SK-N-SH (cell line): Measurements from ENCODE around the gene CD74. TPM values are rescaled to one million over a fixed set of nuclear protein-coding genes. Genes with fewer than 3 reads are reported as not detected.
A peak's percentile ranks its signal among the peaks of the same experiment; 100 is the strongest.

ENCODE experiments used
- CTCF ChIA-PET: fragments of 300-600, 350-600 bp; formaldehyde crosslinking; extraction: SDS; loops from one replicate; lab custom pipeline; 2021; lab: Yijun Ruan, JAX
- POLR2A ChIA-PET: fragments of 350-600 bp; sonication (Branson Sonifier 250); formaldehyde crosslinking; extraction: SDS; loops from one replicate; lab custom pipeline; 2020; ENCODE audit warnings: antibody characterized with exemption, inconsistent platforms; lab: Yijun Ruan, JAX
- DNase-seq: peaks from one replicate; pipeline ENCODE4 v3.0.0; 2012
- H2AFZ ChIP-seq: fragments of 200-600 bp; sonication (generic); 2 replicates; pipeline ENCODE4 v1.8.1; 2016; ENCODE audit warnings: antibody characterized with exemption, mild to moderate bottlenecking, low read depth
- H3F3A ChIP-seq: fragments of 200-600 bp; sonication (generic); replicated peaks from 2 replicates; pipeline ENCODE3; 2016; ENCODE audit warnings: antibody characterized with exemption, mild to moderate bottlenecking; ENCODE audit not compliant: insufficient read depth
- H3K27ac ChIP-seq, 2 experiments: fragments of 200-500 bp in 1 of 2; fragments of 200-600 bp in 1 of 2; sonication (Bioruptor generic) in 1 of 2; sonication (generic), shearing (Covaris generic) in 1 of 2; 2 replicates each; pipeline versions ENCODE4 v1.5.1 to v1.6.1; 2014 to 2016; ENCODE audit warnings: low read depth in 2 of 2, inconsistent platforms in 1 of 2, low read length in 1 of 2, mild to moderate bottlenecking in 1 of 2, mixed read lengths in 1 of 2
- H3K27me3 ChIP-seq: fragments of 200-600 bp; sonication (generic), shearing (Covaris generic); 2 replicates; pipeline ENCODE4 v1.6.1; 2016; ENCODE audit warnings: mixed run types; ENCODE audit not compliant: insufficient read depth
- H3K36me3 ChIP-seq, 2 experiments: fragments of 200-500 bp in 1 of 2; fragments of 200-600 bp in 1 of 2; sonication (Bioruptor generic) in 1 of 2; sonication (generic) in 1 of 2; replicated peaks in 1 of 2; 2 replicates each; pipeline versions ENCODE3 to v1.5.1; 2014 to 2016; ENCODE audit warnings: low read length in 1 of 2, mild to moderate bottlenecking in 1 of 2; ENCODE audit not compliant: insufficient read depth in 2 of 2, control insufficient read depth in 1 of 2
- H3K4me1 ChIP-seq, 2 experiments: fragments of 200-500 bp in 1 of 2; fragments of 200-600 bp in 1 of 2; sonication (Bioruptor generic) in 1 of 2; sonication (generic), shearing (Covaris generic) in 1 of 2; 2 replicates each; pipeline versions ENCODE4 v1.5.1 to v1.6.1; 2014 to 2016; ENCODE audit warnings: low read depth in 1 of 2, low read length in 1 of 2, mixed run types in 1 of 2; ENCODE audit not compliant: insufficient read depth in 2 of 2, control insufficient read depth in 1 of 2
- H3K4me2 ChIP-seq: fragments of 200-600 bp; sonication (generic), shearing (Covaris generic); 2 replicates; pipeline ENCODE4 v1.6.1; 2017; ENCODE audit warnings: mixed run types
- H3K4me3 ChIP-seq, 2 experiments: fragments of 200-500 bp in 1 of 2; fragments of 200-600 bp in 1 of 2; sonication (Bioruptor generic) in 1 of 2; sonication (generic), shearing (Covaris generic) in 1 of 2; 2 replicates each; pipeline versions ENCODE4 v1.5.1 to v1.8.1; 2014 to 2016; ENCODE audit warnings: low read depth in 2 of 2, inconsistent platforms in 1 of 2, low read length in 1 of 2, mild to moderate bottlenecking in 1 of 2, mixed read lengths in 1 of 2, moderate library complexity in 1 of 2
- H3K79me2 ChIP-seq: fragments of 200-600 bp; sonication (generic); 2 replicates; pipeline ENCODE4 v1.8.1; 2017; ENCODE audit warnings: mild to moderate bottlenecking; ENCODE audit not compliant: insufficient read depth
- H3K9ac ChIP-seq: fragments of 200-600 bp; sonication (generic); 2 replicates; pipeline ENCODE4 v1.6.1; 2017; ENCODE audit warnings: mixed run types
- H3K9me2 ChIP-seq: fragments of 200-600 bp; sonication (generic); 2 replicates; pipeline ENCODE4 v1.6.1; 2017; ENCODE audit warnings: mixed run types
- H3K9me3 ChIP-seq: fragments of 200-600 bp; sonication (generic); 2 replicates; pipeline ENCODE4 v1.6.1; 2017; ENCODE audit warnings: mixed run types, mild to moderate bottlenecking, moderate library complexity
- H4K20me1 ChIP-seq: fragments of 200-600 bp; sonication (generic); 2 replicates; pipeline ENCODE4 v1.6.1; 2017; ENCODE audit warnings: mild to moderate bottlenecking, mixed run types; ENCODE audit not compliant: insufficient read depth
- CHD2 ChIP-seq: fragments of 150-350 bp; IDR thresholded peaks from 2 replicates; pipeline ENCODE4 v1.6.1; 2018; ENCODE audit warnings: low read length; ENCODE audit not compliant: partially characterized antibody
- ELF1 ChIP-seq: IDR thresholded peaks from 2 replicates; pipeline ENCODE4 v1.4.0; 2012
- EP300 ChIP-seq, 2 experiments: IDR thresholded peaks; 2 replicates each; pipeline versions ENCODE4 v1.4.0 to v1.6.1; 2012; ENCODE audit warnings: borderline replicate concordance in 1 of 2, low read depth in 1 of 2, low read length in 1 of 2
- FOSL2 ChIP-seq: IDR thresholded peaks from 2 replicates; pipeline ENCODE4 v1.4.0; 2012; ENCODE audit warnings: low read depth, mild to moderate bottlenecking, moderate library complexity, borderline replicate concordance
- FOXJ3 ChIP-seq: sonication (generic); formaldehyde crosslinking; IDR thresholded peaks from 2 replicates; pipeline ENCODE4 v1.5.1; 2020; ENCODE audit warnings: mild to moderate bottlenecking, missing genetic modification reagents
- FOXM1 ChIP-seq: IDR thresholded peaks from 2 replicates; pipeline ENCODE4 v1.4.0; 2012; ENCODE audit warnings: low read depth, mild to moderate bottlenecking
- GABPA ChIP-seq: IDR thresholded peaks from 2 replicates; pipeline ENCODE4 v1.4.0; 2012; ENCODE audit warnings: low read depth, mild to moderate bottlenecking
- GATA2 ChIP-seq: sonication (generic); formaldehyde crosslinking; IDR thresholded peaks from 2 replicates; pipeline ENCODE4 v1.5.0; 2020; ENCODE audit warnings: mild to moderate bottlenecking, missing genetic modification reagents
- IRF3 ChIP-seq: fragments of 150-350 bp; IDR thresholded peaks from 2 replicates; pipeline ENCODE4 v1.6.1; 2016; ENCODE audit warnings: mild to moderate bottlenecking, low read depth, low read length
- JUND ChIP-seq: IDR thresholded peaks from 2 replicates; pipeline ENCODE4 v1.4.0; 2012
- MAX ChIP-seq: IDR thresholded peaks from 2 replicates; pipeline ENCODE4 v1.4.0; 2012; ENCODE audit warnings: low read depth
- MEF2A ChIP-seq: IDR thresholded peaks from 2 replicates; pipeline ENCODE4 v1.4.0; 2012; ENCODE audit warnings: low read depth, borderline replicate concordance
- MXI1 ChIP-seq: IDR thresholded peaks from 2 replicates; pipeline ENCODE4 v1.6.1; 2012; ENCODE audit warnings: mild to moderate bottlenecking, low read depth, low read length, improper control_type of control experiment
- NFIC ChIP-seq: IDR thresholded peaks from 2 replicates; pipeline ENCODE4 v1.4.0; 2012; ENCODE audit warnings: borderline replicate concordance
- NRF1 ChIP-seq: IDR thresholded peaks from 2 replicates; pipeline ENCODE4 v1.6.1; 2012; ENCODE audit warnings: low read depth, mild to moderate bottlenecking, low read length
- PBX3 ChIP-seq: IDR thresholded peaks from 2 replicates; pipeline ENCODE4; 2012
- RAD21 ChIP-seq: IDR thresholded peaks from 2 replicates; pipeline ENCODE4 v1.6.1; 2012; ENCODE audit warnings: mild to moderate bottlenecking, low read length
- RCOR1 ChIP-seq: fragments of 150-350 bp; IDR thresholded peaks from 2 replicates; pipeline ENCODE4 v1.6.1; 2017; ENCODE audit warnings: antibody characterized with exemption, low read length
- RFX5 ChIP-seq: IDR thresholded peaks from 2 replicates; pipeline ENCODE4 v1.6.1; 2012; ENCODE audit warnings: mild to moderate bottlenecking, improper control_type of control experiment, low read length
- RXRA ChIP-seq: IDR thresholded peaks from 2 replicates; pipeline ENCODE4 v1.4.0; 2012; ENCODE audit warnings: low read depth, mild to moderate bottlenecking, borderline replicate concordance
- SIN3A ChIP-seq: IDR thresholded peaks from 2 replicates; pipeline ENCODE4 v1.6.1; 2012; ENCODE audit warnings: low read depth, mild to moderate bottlenecking, low read length, moderate library complexity, borderline replicate concordance
- SMC3 ChIP-seq: IDR thresholded peaks from 2 replicates; pipeline ENCODE4 v1.6.1; 2012; ENCODE audit warnings: low read depth, low read length, improper control_type of control experiment
- TCF12 ChIP-seq: IDR thresholded peaks from 2 replicates; pipeline ENCODE4 v1.4.0; 2012
- YY1 ChIP-seq: IDR thresholded peaks from 2 replicates; pipeline ENCODE4 v1.4.0; 2012; ENCODE audit warnings: low read depth, mild to moderate bottlenecking
- WGBS: methylation state at CpG from one replicate; pipeline ENCODE4 v1.1.6; 2017; ENCODE audit warnings: low lambda C conversion rate; 5-methylcytosine and 5-hydroxymethylcytosine counted together
- polyA plus RNA-seq, 3 experiments: library from polyadenylated mRNA; depleted of rRNA; stranded (reverse); fragments of >200 nt; gene quantifications; 2 replicates each; pipeline ENCODE4 v1.2.3, GENCODE V29; 2012
- TF ChIP-seq, protein P1 (sequence below): fragments of 200-600 bp; sonication (generic); IDR thresholded peaks from 2 replicates; pipeline ENCODE4 v1.6.1; 2017; ENCODE audit warnings: antibody characterized with exemption, mild to moderate bottlenecking, moderate library complexity
- TF ChIP-seq, protein P2 (sequence below): IDR thresholded peaks from 2 replicates; pipeline ENCODE4 v1.4.0; 2012; ENCODE audit warnings: low read depth, borderline replicate concordance

The CD74 gene
- polyA plus RNA-seq, 1 of the 3 experiments (the other 2 are of a cell fraction) = 0.26 TPM

GRCh38 chr5:150458802-150459557 is 46.3 kb upstream of the CD74 start:
- no peaks in the 10 kb centered on the region for H3K27me3 ChIP-seq
- WGBS = 29% methylated on average over 27 of the region's 36 CpGs
- ChIA-PET CTCF (interaction anchor here (0.5 to 8.1 kb wide), 48 partner anchors 9 to 656 kb away, joined by 3 to 83 read pairs (median 4); partner anchors contain the start of gene RPS14), POLR2A (interaction anchor here (0.5 kb wide), 1 partner anchor 113 kb away, joined by 3 read pairs; no protein-coding TSS in a partner anchor)
- DNase-seq = peak; percentile 93
- peaks cover 0 to 8% of the 10 kb centered on the region in 2 experiments; a peak in 2 of 4 replicates for H3K4me1 ChIP-seq
- H3K9me2 ChIP-seq = no peaks in the 10 kb centered on the region
- no peak overlapping the region for H3K9ac ChIP-seq
- H3K27ac ChIP-seq = no peak overlapping the region
- no peaks in the 10 kb centered on the region for H3F3A ChIP-seq
- H3K9me3 ChIP-seq = no peaks in the 10 kb centered on the region
- H3K4me3 ChIP-seq = no peak overlapping the region; a peak in 2 of 4 replicates
- H3K36me3 ChIP-seq = no peaks in the 10 kb centered on the region
- no peak overlapping the region for H3K4me2 ChIP-seq
- H2AFZ ChIP-seq = peak overlapping the region; percentile 79; the same call in 1 of the 2 replicates
- H4K20me1 ChIP-seq = no peaks in the 10 kb centered on the region
- no peaks in the 10 kb centered on the region for H3K79me2 ChIP-seq
- TF ChIP-seq FOXJ3 (no peak), ELF1 (no peak), RXRA (no peak), SMC3 (peak; percentile 72), YY1 (no peak), TCF12 (no peak), MAX (peak; percentile 77), IRF3 (no peak), MEF2A (no peak), NRF1 (no peak), GABPA (no peak), JUND (no peak), FOXM1 (no peak), MXI1 (peak; percentile 48; the same call in 1 of the 2 replicates), NFIC (no peak), CHD2 (peak; percentile 32), EP300 (IDR thresholded peaks at IDR 0.05; ENCODE audit: borderline replicate concordance in 1 of 2, low read depth in 1 of 2, low read length in 1 of 2) (no peak), RCOR1 (no peak), GATA2 (CRISPR knock-in tag) (no peak), FOSL2 (no peak), PBX3 (no peak), RAD21 (peak; percentile 83), SIN3A (0 out of 2 replicates have a peak, but pooled peaks have one; percentile 13), RFX5 (no peak)
- TF ChIP-seq, protein P1, sequence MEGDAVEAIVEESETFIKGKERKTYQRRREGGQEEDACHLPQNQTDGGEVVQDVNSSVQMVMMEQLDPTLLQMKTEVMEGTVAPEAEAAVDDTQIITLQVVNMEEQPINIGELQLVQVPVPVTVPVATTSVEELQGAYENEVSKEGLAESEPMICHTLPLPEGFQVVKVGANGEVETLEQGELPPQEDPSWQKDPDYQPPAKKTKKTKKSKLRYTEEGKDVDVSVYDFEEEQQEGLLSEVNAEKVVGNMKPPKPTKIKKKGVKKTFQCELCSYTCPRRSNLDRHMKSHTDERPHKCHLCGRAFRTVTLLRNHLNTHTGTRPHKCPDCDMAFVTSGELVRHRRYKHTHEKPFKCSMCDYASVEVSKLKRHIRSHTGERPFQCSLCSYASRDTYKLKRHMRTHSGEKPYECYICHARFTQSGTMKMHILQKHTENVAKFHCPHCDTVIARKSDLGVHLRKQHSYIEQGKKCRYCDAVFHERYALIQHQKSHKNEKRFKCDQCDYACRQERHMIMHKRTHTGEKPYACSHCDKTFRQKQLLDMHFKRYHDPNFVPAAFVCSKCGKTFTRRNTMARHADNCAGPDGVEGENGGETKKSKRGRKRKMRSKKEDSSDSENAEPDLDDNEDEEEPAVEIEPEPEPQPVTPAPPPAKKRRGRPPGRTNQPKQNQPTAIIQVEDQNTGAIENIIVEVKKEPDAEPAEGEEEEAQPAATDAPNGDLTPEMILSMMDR = peak; percentile 70
- TF ChIP-seq, protein P2, sequence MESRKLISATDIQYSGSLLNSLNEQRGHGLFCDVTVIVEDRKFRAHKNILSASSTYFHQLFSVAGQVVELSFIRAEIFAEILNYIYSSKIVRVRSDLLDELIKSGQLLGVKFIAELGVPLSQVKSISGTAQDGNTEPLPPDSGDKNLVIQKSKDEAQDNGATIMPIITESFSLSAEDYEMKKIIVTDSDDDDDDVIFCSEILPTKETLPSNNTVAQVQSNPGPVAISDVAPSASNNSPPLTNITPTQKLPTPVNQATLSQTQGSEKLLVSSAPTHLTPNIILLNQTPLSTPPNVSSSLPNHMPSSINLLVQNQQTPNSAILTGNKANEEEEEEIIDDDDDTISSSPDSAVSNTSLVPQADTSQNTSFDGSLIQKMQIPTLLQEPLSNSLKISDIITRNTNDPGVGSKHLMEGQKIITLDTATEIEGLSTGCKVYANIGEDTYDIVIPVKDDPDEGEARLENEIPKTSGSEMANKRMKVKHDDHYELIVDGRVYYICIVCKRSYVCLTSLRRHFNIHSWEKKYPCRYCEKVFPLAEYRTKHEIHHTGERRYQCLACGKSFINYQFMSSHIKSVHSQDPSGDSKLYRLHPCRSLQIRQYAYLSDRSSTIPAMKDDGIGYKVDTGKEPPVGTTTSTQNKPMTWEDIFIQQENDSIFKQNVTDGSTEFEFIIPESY = no peak
